ENCODE measurements around the gene COL18A1.

GRCh38 chr21:45556302-45556644 lies 151.3 kb downstream of the COL18A1 start:
- no peak; the same call in 1 of the 2 replicates for TF ChIP-seq CTCF (IDR thresholded peaks at IDR 0.05)
- no peak for TF ChIP-seq POLR2AphosphoS5 (IDR thresholded peaks at IDR 0.05; ENCODE audit: low read depth, low read length)

All from Panc1 (cell line).